Measurements from ENCODE around the gene SEMA3D. TPM values are rescaled to one million over a fixed set of nuclear protein-coding genes. Genes with fewer than 3 reads are reported as not detected.

SEMA3D gene
- total and polyA plus RNA-seq, 2 of the 4 experiments (the other 2 are of a cell fraction): 2.9 to 13.6 TPM

- Histone ChIP-seq H4K8ac (ENCODE audit: low read depth in 2 of 2, low read length in 2 of 2) (no peak overlapping the region), H3K14ac (replicated peaks; ENCODE audit: low read depth, low read length) (no peak overlapping the region), H3K36me3 (ENCODE audit: control insufficient read depth, insufficient read depth, low read length) (no peaks in the 10 kb centered on the region), H3K9me3 (ENCODE audit: control insufficient read depth, insufficient read depth, low read length) (no peaks in the 10 kb centered on the region), H3K4me1 (ENCODE audit: control insufficient read depth, insufficient read depth, low read length) (no peaks in the 10 kb centered on the region), H2AK9ac (replicated peaks; ENCODE audit: low read depth, low read length, poor library complexity) (no peak overlapping the region), H2BK120ac (ENCODE audit: low read depth, low read length) (no peak overlapping the region), H3K4ac (ENCODE audit: low read depth, low read length) (no peak overlapping the region), H4K5ac (ENCODE audit: low read depth, low read length) (no peak overlapping the region), H3K27ac (ENCODE audit: insufficient read depth, low read length) (no peak overlapping the region), H4K91ac (ENCODE audit: insufficient read depth, low read depth, low read length) (no peak overlapping the region), H2BK5ac (ENCODE audit: low read depth, low read length, poor library complexity, severe bottlenecking) (no peak overlapping the region), H2BK15ac (ENCODE audit: low read depth, low read length) (no peak overlapping the region), H2BK20ac (ENCODE audit: low read depth, low read length) (no peak overlapping the region), H3K18ac (ENCODE audit: low read depth, low read length) (no peak overlapping the region), H3K79me1 (ENCODE audit: low read depth in 1 of 2, low read length in 2 of 2) (no peaks in the 10 kb centered on the region), H3K4me2 (ENCODE audit: low read depth, low read length) (no peak overlapping the region), H2AK5ac (ENCODE audit: low read depth, low read length) (no peak overlapping the region), H3K23ac (ENCODE audit: low read depth, low read length) (no peak overlapping the region), H3K27me3 (ENCODE audit: control insufficient read depth, insufficient read depth, low read length) (no peaks in the 10 kb centered on the region), H3K9ac (ENCODE audit: low read depth, low read length) (no peak overlapping the region), H4K20me1 (ENCODE audit: insufficient read depth, low read length) (no peaks in the 10 kb centered on the region), H3K4me3 (ENCODE audit: insufficient read depth, low read depth, low read length) (no peak overlapping the region), H3K9me1 (ENCODE audit: insufficient read depth, low read length) (no peaks in the 10 kb centered on the region), H3K56ac (ENCODE audit: extremely low read depth, insufficient read depth, low read length) (no peak overlapping the region), H2AFZ (replicated peaks; ENCODE audit: low read length, poor library complexity) (no peak overlapping the region)
- no TSS peak for BruUV-seq (replicated peaks)
- ChIA-PET POLR2A (ENCODE audit: unreplicated experiment) (no interaction called here), CTCF (interaction anchor here (1.1 kb wide), 1 partner anchor 15 kb away, joined by 3 read pairs; no protein-coding TSS in a partner anchor)
- in situ Hi-C loops (cut with MboI; ENCODE audit: low sequenced_read_pairs): no loop called here
- peak; percentile 35; the same call in 1 of the 2 replicates for ATAC-seq (ENCODE audit: low read depth)
- DNase-seq: peak; percentile 37
- intact Hi-C loops (cut with micrococcal nuclease): no loop called here
- 60% methylated on average over 1 of the region's 1 CpG; no CpG with 5 or more reads in 1 of the 2 experiments for WGBS, 2 experiments (ENCODE audit: extremely low coverage in 2 of 2, insufficient read length in 1 of 2)
- dilution Hi-C loops (cut with HindIII; ENCODE audit: low sequenced_read_pairs, unreplicated experiment): no loop called here
- TF ChIP-seq MXI1 (IDR thresholded peaks at IDR 0.05; ENCODE audit: borderline replicate concordance, low read depth, low read length) (no peak), RFX5 (IDR thresholded peaks at IDR 0.05; ENCODE audit: low read depth, low read length) (no peak), RAD21 (IDR thresholded peaks at IDR 0.05; ENCODE audit: low read length) (no peak), MAZ (IDR thresholded peaks at IDR 0.05; ENCODE audit: borderline replicate concordance, low read depth, low read length) (no peak), RCOR1 (IDR thresholded peaks at IDR 0.05; ENCODE audit: insufficient replicate concordance, low read length) (no peak), ELK1 (IDR thresholded peaks at IDR 0.05; ENCODE audit: borderline replicate concordance, low read depth, low read length) (no peak)
Observed at GRCh38 chr7:85111761-85112160, 75.1 kb downstream of the SEMA3D start.
